ENCODE measurements around the gene PLEKHG4B.

Gene PLEKHG4B

GRCh38 chr5:169728-170094 is 77.7 kb downstream of the PLEKHG4B start:
- H3K9ac ChIP-seq (ENCODE audit: low read length), result no peak overlapping the region
- H3K36me3 ChIP-seq (ENCODE audit: low read length), result no peaks in the 10 kb centered on the region
- no peak overlapping the region for H3K4me3 ChIP-seq (ENCODE audit: insufficient read depth, low read length, poor library complexity, severe bottlenecking)
- H3F3A ChIP-seq (ENCODE audit: insufficient read depth), result no peaks in the 10 kb centered on the region
- no peak overlapping the region for H3K4me2 ChIP-seq (ENCODE audit: low read depth, low read length, poor library complexity, severe bottlenecking)
- TF ChIP-seq CTCF (IDR thresholded peaks at IDR 0.05; ENCODE audit: insufficient read depth, low read length, poor library complexity, severe bottlenecking), result no peak
- TF ChIP-seq EZH2phosphoT487 (conservative IDR thresholded peaks at IDR 0.05; ENCODE audit: low read length), result no peak
- H3K9me3 ChIP-seq (ENCODE audit: insufficient read depth, low read length), result no peaks in the 10 kb centered on the region
- H4K20me1 ChIP-seq (ENCODE audit: low read depth, low read length), result no peaks in the 10 kb centered on the region
- H3K27me3 ChIP-seq (ENCODE audit: low read length), result no peaks in the 10 kb centered on the region
- no peaks in the 10 kb centered on the region for H3K9me2 ChIP-seq (replicated peaks; ENCODE audit: insufficient read depth, low read length)
- no peaks in the 10 kb centered on the region for H3K79me2 ChIP-seq (ENCODE audit: insufficient read depth, low read length)
- no peak overlapping the region for H3K27ac ChIP-seq (ENCODE audit: low read depth, low read length)
- H2AFZ ChIP-seq (ENCODE audit: low read depth, low read length, severe bottlenecking), result no peak overlapping the region

- H3F3A ChIP-seq (ENCODE audit: insufficient read depth), result no peaks in the 10 kb centered on the region
- H3K9ac ChIP-seq (ENCODE audit: low read length), result no peak overlapping the region
- H3K27me3 ChIP-seq (ENCODE audit: low read length), result no peaks in the 10 kb centered on the region
- no peaks in the 10 kb centered on the region for H3K36me3 ChIP-seq (ENCODE audit: low read length)
- TF ChIP-seq CTCF (IDR thresholded peaks at IDR 0.05; ENCODE audit: insufficient read depth, low read length, poor library complexity, severe bottlenecking) (no peak), EZH2phosphoT487 (conservative IDR thresholded peaks at IDR 0.05; ENCODE audit: low read length) (no peak)
- no peaks in the 10 kb centered on the region for H4K20me1 ChIP-seq (ENCODE audit: low read depth, low read length)
- no peak overlapping the region for H3K4me3 ChIP-seq (ENCODE audit: insufficient read depth, low read length, poor library complexity, severe bottlenecking)
- no peaks in the 10 kb centered on the region for H3K9me2 ChIP-seq (replicated peaks; ENCODE audit: insufficient read depth, low read length)
- H3K27ac ChIP-seq (ENCODE audit: low read depth, low read length), result no peak overlapping the region
- no peaks in the 10 kb centered on the region for H3K79me2 ChIP-seq (ENCODE audit: insufficient read depth, low read length)
- H3K9me3 ChIP-seq (ENCODE audit: insufficient read depth, low read length), result no peaks in the 10 kb centered on the region
- H3K4me2 ChIP-seq (ENCODE audit: low read depth, low read length, poor library complexity, severe bottlenecking), result no peak overlapping the region
- no peak overlapping the region for H2AFZ ChIP-seq (ENCODE audit: low read depth, low read length, severe bottlenecking)
Measured at GRCh38 chr5:170971-171800, 79.2 kb downstream of the PLEKHG4B start.

GRCh38 chr5:171801-172331 is 79.9 kb downstream of the PLEKHG4B start:
- H3K27me3 ChIP-seq (ENCODE audit: low read length), result no peaks in the 10 kb centered on the region
- H3K9ac ChIP-seq (ENCODE audit: low read length), result no peak overlapping the region
- TF ChIP-seq CTCF (IDR thresholded peaks at IDR 0.05; ENCODE audit: insufficient read depth, low read length, poor library complexity, severe bottlenecking) (no peak), EZH2phosphoT487 (conservative IDR thresholded peaks at IDR 0.05; ENCODE audit: low read length) (no peak)
- H2AFZ ChIP-seq (ENCODE audit: low read depth, low read length, severe bottlenecking), result no peak overlapping the region
- H3K4me3 ChIP-seq (ENCODE audit: insufficient read depth, low read length, poor library complexity, severe bottlenecking), result no peak overlapping the region
- H3K9me2 ChIP-seq (replicated peaks; ENCODE audit: insufficient read depth, low read length), result no peaks in the 10 kb centered on the region
- no peaks in the 10 kb centered on the region for H4K20me1 ChIP-seq (ENCODE audit: low read depth, low read length)
- H3F3A ChIP-seq (ENCODE audit: insufficient read depth), result no peaks in the 10 kb centered on the region
- no peaks in the 10 kb centered on the region for H3K79me2 ChIP-seq (ENCODE audit: insufficient read depth, low read length)
- H3K36me3 ChIP-seq (ENCODE audit: low read length), result no peaks in the 10 kb centered on the region
- H3K27ac ChIP-seq (ENCODE audit: low read depth, low read length), result no peak overlapping the region
- H3K9me3 ChIP-seq (ENCODE audit: insufficient read depth, low read length), result no peaks in the 10 kb centered on the region
- H3K4me2 ChIP-seq (ENCODE audit: low read depth, low read length, poor library complexity, severe bottlenecking), result no peak overlapping the region
